NB4 (cell line): ENCODE results near the gene PRRC1.

Experiments
- TF ChIP-seq, protein P1 (sequence below): IDR thresholded peaks from 2 replicates; pipeline ENCODE4 v1.6.1; 2011; ENCODE audit warnings: low read depth, low read length
- TF ChIP-seq, protein P2 (sequence below): IDR thresholded peaks from one replicate; pipeline ENCODE4 v1.5.1; 2012; ENCODE audit warnings: low read depth, low read length

DNA sequence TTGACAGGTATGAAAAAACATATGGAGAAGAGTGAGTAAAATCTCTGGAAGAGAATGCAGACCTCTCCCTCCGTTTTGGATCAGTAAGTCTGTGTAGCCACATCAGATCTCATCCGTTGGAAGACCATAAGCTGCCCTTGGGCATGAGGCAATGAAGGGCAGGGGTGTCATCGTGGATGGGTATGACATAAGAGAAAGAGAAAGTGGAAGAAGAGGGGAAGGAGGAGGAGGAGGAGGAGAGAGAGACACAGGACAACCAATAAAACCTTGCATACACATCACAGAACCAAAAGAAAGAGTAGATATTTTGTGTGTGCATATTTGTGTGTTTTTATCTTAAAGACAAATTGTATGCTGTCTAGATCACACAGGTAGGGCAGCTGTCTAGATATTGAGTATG, 50.7 kb downstream of the PRRC1 start:
- TF ChIP-seq, protein P1, sequence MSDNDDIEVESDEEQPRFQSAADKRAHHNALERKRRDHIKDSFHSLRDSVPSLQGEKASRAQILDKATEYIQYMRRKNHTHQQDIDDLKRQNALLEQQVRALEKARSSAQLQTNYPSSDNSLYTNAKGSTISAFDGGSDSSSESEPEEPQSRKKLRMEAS: no peak
- TF ChIP-seq, protein P2, sequence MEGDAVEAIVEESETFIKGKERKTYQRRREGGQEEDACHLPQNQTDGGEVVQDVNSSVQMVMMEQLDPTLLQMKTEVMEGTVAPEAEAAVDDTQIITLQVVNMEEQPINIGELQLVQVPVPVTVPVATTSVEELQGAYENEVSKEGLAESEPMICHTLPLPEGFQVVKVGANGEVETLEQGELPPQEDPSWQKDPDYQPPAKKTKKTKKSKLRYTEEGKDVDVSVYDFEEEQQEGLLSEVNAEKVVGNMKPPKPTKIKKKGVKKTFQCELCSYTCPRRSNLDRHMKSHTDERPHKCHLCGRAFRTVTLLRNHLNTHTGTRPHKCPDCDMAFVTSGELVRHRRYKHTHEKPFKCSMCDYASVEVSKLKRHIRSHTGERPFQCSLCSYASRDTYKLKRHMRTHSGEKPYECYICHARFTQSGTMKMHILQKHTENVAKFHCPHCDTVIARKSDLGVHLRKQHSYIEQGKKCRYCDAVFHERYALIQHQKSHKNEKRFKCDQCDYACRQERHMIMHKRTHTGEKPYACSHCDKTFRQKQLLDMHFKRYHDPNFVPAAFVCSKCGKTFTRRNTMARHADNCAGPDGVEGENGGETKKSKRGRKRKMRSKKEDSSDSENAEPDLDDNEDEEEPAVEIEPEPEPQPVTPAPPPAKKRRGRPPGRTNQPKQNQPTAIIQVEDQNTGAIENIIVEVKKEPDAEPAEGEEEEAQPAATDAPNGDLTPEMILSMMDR: no peak
